Stomach (tissue), 9 donors: ENCODE data around the gene TSKU. TPM values are rescaled to one million over a fixed set of nuclear protein-coding genes. Genes with fewer than 3 reads are reported as not detected.

Experiments
- DNase-seq, 2 donors: peaks; one replicate each; pipeline versions ENCODE4 v3.0.0 to v3.0.0-alpha.2; 2013 to 2019
- H3K27ac ChIP-seq, 5 donors: fragments of 200-600 bp in 4 of 5; sonication (generic) in 4 of 5; one replicate each; pipeline ENCODE4 v1.5.1; 2013 to 2019; ENCODE audit warnings: mild to moderate bottlenecking in 1 of 5, moderate library complexity in 1 of 5
- H3K27me3 ChIP-seq, 3 donors: fragments of 200-600 bp; sonication (generic); one replicate each; pipeline ENCODE4 v1.5.1; 2017 to 2019; ENCODE audit warnings: mixed run types in 1 of 3
- H3K36me3 ChIP-seq, 4 donors: fragments of 200-600 bp; sonication (generic); 1 replicate in 3 of 4; 2 replicates in 1 of 4; pipeline ENCODE4 v1.5.1; 2016 to 2019
- H3K4me1 ChIP-seq, 4 donors: fragments of 200-600 bp; sonication (generic); one replicate each; pipeline ENCODE4 v1.5.1; 2016 to 2019
- H3K4me3 ChIP-seq, 4 donors: fragments of 200-600 bp; sonication (generic) in 3 of 4; one replicate each; pipeline ENCODE4 v1.5.1; 2016 to 2019; ENCODE audit warnings: mild to moderate bottlenecking in 1 of 4
- H3K9me3 ChIP-seq, 4 donors: fragments of 200-600 bp; sonication (generic); one replicate each; pipeline ENCODE4 v1.5.1; 2016 to 2019
- EP300 ChIP-seq: sonication (generic); formaldehyde crosslinking; IDR thresholded peaks from one replicate; pipeline ENCODE4 v1.6.1; 2017; ENCODE audit warnings: antibody characterized with exemption
- POLR2A ChIP-seq, 4 donors: fragments of 450-650 bp; IDR thresholded peaks; one replicate each; pipeline ENCODE4 v1.6.1; 2016; ENCODE audit warnings: antibody characterized with exemption in 4 of 4, control low read depth in 2 of 4, mild to moderate bottlenecking in 1 of 4, moderate library complexity in 1 of 4
- POLR2AphosphoS5 ChIP-seq, 3 donors: sonication (generic); formaldehyde crosslinking; IDR thresholded peaks; one replicate each; pipeline ENCODE4 v1.6.1; 2016; ENCODE audit warnings: antibody characterized with exemption in 3 of 3
- WGBS, 5 donors: extraction: QIAGEN DNeasy Blood & Tissue Kit in 3 of 5; methylation state at CpG; one replicate each; pipeline versions ENCODE4 v1.1.5 to v1.1.7; 2013 to 2018; 5-methylcytosine and 5-hydroxymethylcytosine counted together
- intact Hi-C: fragments of 100-400 bp; cut with DNase I; formaldehyde crosslinking; loops from one replicate; pipeline ENCODE4 v1.15.1; 2023; ENCODE audit warnings: low total_unique reads
- polyA plus RNA-seq, 3 donors: library from polyadenylated mRNA; stranded (reverse); fragments of 200-250 nt; gene quantifications; one replicate each; pipeline ENCODE4 v1.2.3, GENCODE V29; 2013
- total RNA-seq, 5 donors: library from RNA; depleted of rRNA; stranded (reverse); fragments of >200 nt; gene quantifications; one replicate each; pipeline versions ENCODE4 v1.1.0 to v1.2.3, GENCODE V29; 2014 to 2016
- TF ChIP-seq, protein P1 (sequence below), 7 experiments: fragments of 450-650 bp in 4 of 7; fragments of 200-600 bp in 3 of 7; sonication (generic) in 3 of 7; IDR thresholded peaks; one replicate each; pipeline ENCODE4 v1.5.1; 2016 to 2019; ENCODE audit warnings: antibody characterized with exemption in 7 of 7, control low read depth in 2 of 7, mild to moderate bottlenecking in 1 of 7
- donor health status: healthy with polysubstance abuse.
- donor health status: Bipolar disorder and iron deficiency.
- donor health status: healthy.

Gene TSKU
- total and polyA plus RNA-seq, 8 donors: 11.1 to 114 (median 19.7) TPM

DNA sequence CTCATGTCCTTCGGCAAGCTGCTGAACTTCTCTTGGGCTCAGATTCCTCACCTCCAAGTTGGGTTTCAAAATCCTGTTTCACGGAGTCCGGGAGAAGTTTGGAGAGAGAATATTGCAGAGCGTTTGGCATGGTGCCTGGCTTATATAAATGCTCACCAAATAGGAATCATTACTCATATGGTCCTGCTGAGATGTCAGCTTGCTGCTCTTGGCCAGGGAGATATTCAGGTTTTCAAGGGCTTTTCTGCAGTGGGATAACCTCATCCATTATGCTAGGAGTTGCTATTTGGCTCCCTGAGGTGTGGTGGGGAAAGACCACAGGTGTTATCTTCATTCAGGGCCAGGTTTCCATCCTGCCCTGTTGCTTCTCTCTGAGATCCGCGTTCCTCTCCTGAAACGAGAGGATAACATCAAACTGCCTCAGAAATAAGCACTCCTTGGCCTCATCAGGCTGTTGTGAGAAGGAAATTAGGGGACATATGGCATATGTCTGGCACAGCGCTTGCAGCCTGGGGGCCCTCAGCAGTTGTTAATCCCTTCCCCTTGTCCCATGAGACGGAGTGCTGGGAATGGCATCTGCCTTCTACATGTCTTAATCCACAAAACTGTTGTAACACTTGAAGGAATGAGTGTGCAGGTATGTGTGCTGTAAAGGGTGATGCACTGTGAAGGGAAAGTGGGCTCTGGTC, 47.6 kb downstream of the TSKU start:
- WGBS, 5 donors: 57 to 80% (median 72%) methylated on average over 9 of the region's 9 CpGs
- peak in 1 of 2 donors; percentile 53 for DNase-seq
- Histone ChIP-seq H3K36me3 (no peaks in the 10 kb centered on the region), H3K9me3 (no peaks in the 10 kb centered on the region), H3K27me3 (peaks cover 0 to 6% (median 0%) of the 10 kb centered on the region in 3 donors), H3K27ac (no peak overlapping the region), H3K4me3 (no peak overlapping the region), H3K4me1 (peaks cover 2 to 33% (median 22%) of the 10 kb centered on the region in 4 donors)
- intact Hi-C loops: no loop called here
- TF ChIP-seq POLR2A (IDR thresholded peaks at IDR 0.05) (no peak), POLR2AphosphoS5 (IDR thresholded peaks at IDR 0.05) (no peak), EP300 (no peak)
- TF ChIP-seq, protein P1, sequence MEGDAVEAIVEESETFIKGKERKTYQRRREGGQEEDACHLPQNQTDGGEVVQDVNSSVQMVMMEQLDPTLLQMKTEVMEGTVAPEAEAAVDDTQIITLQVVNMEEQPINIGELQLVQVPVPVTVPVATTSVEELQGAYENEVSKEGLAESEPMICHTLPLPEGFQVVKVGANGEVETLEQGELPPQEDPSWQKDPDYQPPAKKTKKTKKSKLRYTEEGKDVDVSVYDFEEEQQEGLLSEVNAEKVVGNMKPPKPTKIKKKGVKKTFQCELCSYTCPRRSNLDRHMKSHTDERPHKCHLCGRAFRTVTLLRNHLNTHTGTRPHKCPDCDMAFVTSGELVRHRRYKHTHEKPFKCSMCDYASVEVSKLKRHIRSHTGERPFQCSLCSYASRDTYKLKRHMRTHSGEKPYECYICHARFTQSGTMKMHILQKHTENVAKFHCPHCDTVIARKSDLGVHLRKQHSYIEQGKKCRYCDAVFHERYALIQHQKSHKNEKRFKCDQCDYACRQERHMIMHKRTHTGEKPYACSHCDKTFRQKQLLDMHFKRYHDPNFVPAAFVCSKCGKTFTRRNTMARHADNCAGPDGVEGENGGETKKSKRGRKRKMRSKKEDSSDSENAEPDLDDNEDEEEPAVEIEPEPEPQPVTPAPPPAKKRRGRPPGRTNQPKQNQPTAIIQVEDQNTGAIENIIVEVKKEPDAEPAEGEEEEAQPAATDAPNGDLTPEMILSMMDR (IDR thresholded peaks at IDR 0.05): no peak

DNA sequence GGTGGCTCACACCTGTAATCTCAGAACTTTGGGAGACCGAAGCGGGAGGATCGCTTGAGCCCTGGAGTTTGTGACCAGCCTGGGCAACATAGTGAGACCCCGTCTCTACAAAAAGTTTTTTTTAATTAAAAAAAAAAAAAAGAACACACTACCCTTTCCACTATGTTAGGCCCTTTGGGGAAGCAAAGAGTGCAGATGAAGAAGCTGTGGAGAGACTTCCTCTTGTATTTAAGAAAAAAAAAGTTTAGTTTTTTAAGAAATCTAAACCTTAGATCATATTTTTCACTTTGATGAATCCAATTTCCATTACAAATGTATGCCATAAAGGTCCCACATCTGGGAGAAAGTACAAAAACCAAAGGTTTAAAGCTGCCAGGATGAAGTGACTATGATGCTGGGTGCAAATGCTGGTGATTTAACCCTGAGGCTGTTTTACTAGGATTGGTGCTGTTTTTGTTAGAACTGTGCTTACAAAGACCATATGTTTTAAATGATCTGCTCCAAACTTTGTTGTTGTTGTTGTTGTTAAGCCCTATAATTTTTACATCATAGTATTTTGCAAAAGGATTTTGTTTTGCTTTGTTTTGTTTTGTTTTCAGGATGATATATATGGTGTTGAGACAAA, 48.6 kb downstream of the TSKU start:
- no peak overlapping the region for H3K4me3 ChIP-seq
- 95 to 99% (median 96%) methylated on average over 4 of the region's 4 CpGs for WGBS, 5 donors

DNA sequence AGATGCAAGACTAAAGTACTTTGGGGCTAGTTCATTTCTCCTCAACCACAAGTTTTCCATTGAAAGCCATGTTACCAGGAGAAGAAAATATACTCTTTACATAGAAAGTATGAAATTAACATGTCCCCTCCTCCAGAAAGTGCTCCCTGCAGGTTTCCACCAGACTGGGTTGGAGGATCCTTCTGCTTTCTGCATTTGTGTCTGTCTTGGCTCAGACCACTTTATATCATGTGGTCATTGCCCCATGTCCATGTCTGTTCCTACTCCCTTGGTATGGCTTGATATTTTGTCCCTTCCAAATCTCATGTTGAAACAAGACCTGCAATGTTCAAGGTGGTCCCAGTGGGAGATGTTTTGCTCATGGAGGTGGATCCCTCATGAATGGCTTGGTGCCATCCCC, 49.2 kb downstream of the TSKU start:
- peaks cover 0 to 6% (median 0%) of the 10 kb centered on the region in 3 donors for H3K27me3 ChIP-seq
- intact Hi-C loops: no loop called here
- H3K4me3 ChIP-seq: no peak overlapping the region
- H3K4me1 ChIP-seq: peaks cover 16 to 49% (median 37%) of the 10 kb centered on the region in 4 donors
- no peaks in the 10 kb centered on the region for H3K36me3 ChIP-seq
- TF ChIP-seq, protein P1 (IDR thresholded peaks at IDR 0.05): no peak
- TF ChIP-seq POLR2A (IDR thresholded peaks at IDR 0.05) (no peak), POLR2AphosphoS5 (IDR thresholded peaks at IDR 0.05) (no peak), EP300 (no peak)
- DNase-seq: no peak
- no peaks in the 10 kb centered on the region for H3K9me3 ChIP-seq
- H3K27ac ChIP-seq: no peak overlapping the region

More for the DNA sequence above, 48.6 kb downstream of the TSKU start:
- TF ChIP-seq, protein P1 (IDR thresholded peaks at IDR 0.05): no peak
- no peak for TF ChIP-seq POLR2AphosphoS5 (IDR thresholded peaks at IDR 0.05)
- intact Hi-C loops: no loop called here
- no peaks in the 10 kb centered on the region for H3K36me3 ChIP-seq
- peaks cover 11 to 44% (median 32%) of the 10 kb centered on the region in 4 donors for H3K4me1 ChIP-seq
- no peaks in the 10 kb centered on the region for H3K9me3 ChIP-seq
- H3K27me3 ChIP-seq: peaks cover 0 to 6% (median 0%) of the 10 kb centered on the region in 3 donors
- DNase-seq: no peak
- no peak overlapping the region for H3K27ac ChIP-seq

DNA sequence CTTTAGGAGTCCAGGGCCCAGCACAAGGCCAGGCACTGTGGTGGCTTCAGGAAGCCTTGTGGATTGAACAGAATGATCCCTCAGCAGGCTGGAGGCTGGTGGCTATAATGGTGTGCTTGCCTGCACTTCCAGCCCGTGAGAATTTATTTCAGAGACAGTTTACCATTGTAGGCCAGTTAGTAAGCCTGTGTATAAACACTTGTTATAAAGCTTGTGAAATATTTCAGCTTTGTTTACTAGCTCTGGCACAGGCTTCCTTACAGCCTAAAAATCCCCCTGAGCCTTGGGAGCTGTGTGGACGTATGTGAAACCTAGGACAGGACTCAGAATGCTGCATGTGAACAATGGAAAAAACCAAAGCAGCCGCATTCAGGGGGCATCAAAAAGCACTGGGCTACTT, 51.0 kb downstream of the TSKU start:
- Histone ChIP-seq H3K36me3 (no peaks in the 10 kb centered on the region), H3K27me3 (peaks cover 0 to 6% (median 0%) of the 10 kb centered on the region in 3 donors), H3K4me1 (peaks cover 30 to 59% (median 44%) of the 10 kb centered on the region in 4 donors), H3K9me3 (no peaks in the 10 kb centered on the region), H3K4me3 (no peak overlapping the region), H3K27ac (no peak overlapping the region)
- TF ChIP-seq POLR2AphosphoS5 (IDR thresholded peaks at IDR 0.05) (no peak), POLR2A (IDR thresholded peaks at IDR 0.05) (no peak), EP300 (no peak)
- TF ChIP-seq, protein P1 (IDR thresholded peaks at IDR 0.05): no peak
- peak in 1 of 2 donors; percentile 51 for DNase-seq
- intact Hi-C loops: no loop called here
- 62 to 87% (median 76%) methylated on average over 3 of the region's 3 CpGs for WGBS, 5 donors
